Astrocyte of the spinal cord (primary cell): ENCODE data around the gene MAB21L3.
A peak's percentile ranks its signal among the peaks of the same experiment; 100 is the strongest.

Source experiments
- DNase-seq: peaks from one replicate; pipeline ENCODE4 v3.0.0; 2011; ENCODE audit warnings: low read depth, low spot score
- H3K4me3 ChIP-seq: 2 replicates; pipeline ENCODE4 v1.5.1; 2011; ENCODE audit warnings: low read depth, mild to moderate bottlenecking, low read length, moderate library complexity
- CTCF ChIP-seq: IDR thresholded peaks from 2 replicates; pipeline ENCODE4 v1.5.1; 2012; ENCODE audit warnings: low read depth, mild to moderate bottlenecking, low read length, inconsistent platforms
- in situ Hi-C: cut with HindIII; loops from 2 replicates; pipeline ENCODE4 v1.10.0; 2017; ENCODE audit warnings: low sequenced_read_pairs

Gene MAB21L3

GRCh38 chr1:116151739-116152576, 40.8 kb downstream of the MAB21L3 start:
- peak overlapping the region; percentile 32 for H3K4me3 ChIP-seq
- in situ Hi-C loops, result no loop called here
- peak; percentile 65 for DNase-seq
- TF ChIP-seq CTCF, result peak; percentile 81

- no peak for TF ChIP-seq CTCF
- in situ Hi-C loops, result no loop called here
- no peak overlapping the region for H3K4me3 ChIP-seq
- DNase-seq, result no peak
These were observed 41.4 kb downstream of the MAB21L3 start for GRCh38 chr1:116152577-116152943.

GRCh38 chr1:116152950-116153691, 41.9 kb downstream of the MAB21L3 start:
- H3K4me3 ChIP-seq, result no peak overlapping the region
- DNase-seq, result no peak
- in situ Hi-C loops, result no loop called here
- no peak for TF ChIP-seq CTCF

GRCh38 chr1:116153692-116154031, 42.5 kb downstream of the MAB21L3 start:
- in situ Hi-C loops, result no loop called here
- no peak for TF ChIP-seq CTCF
- no peak overlapping the region for H3K4me3 ChIP-seq
- no peak for DNase-seq

GRCh38 chr1:116154536-116154935, 43.3 kb downstream of the MAB21L3 start:
- H3K4me3 ChIP-seq, result no peak overlapping the region
- in situ Hi-C loops, result no loop called here
- no peak for TF ChIP-seq CTCF
- no peak for DNase-seq

GRCh38 chr1:116157096-116157495, 45.9 kb downstream of the MAB21L3 start:
- TF ChIP-seq CTCF, result no peak
- DNase-seq, result no peak

More at GRCh38 chr1:116157096-116157495, 45.9 kb downstream of the MAB21L3 start:
- in situ Hi-C loops, result no loop called here
- no peak overlapping the region for H3K4me3 ChIP-seq
